Measurements from ENCODE around the gene NKPD1.

GRCh38 chr19:45175515-45176345 is 14.9 kb upstream of the NKPD1 start:
- TF ChIP-seq POLR2AphosphoS5 (IDR thresholded peaks at IDR 0.05) (no peak), CTCF (IDR thresholded peaks at IDR 0.05) (no peak), POLR2A (IDR thresholded peaks at IDR 0.05) (no peak)

Measured in breast epithelium (tissue), 3 donors.